Measurements from ENCODE around the gene APOD.

GRCh38 chr3:195597229-195597628 lies 13.5 kb upstream of the APOD start:
- TF ChIP-seq, protein P1, sequence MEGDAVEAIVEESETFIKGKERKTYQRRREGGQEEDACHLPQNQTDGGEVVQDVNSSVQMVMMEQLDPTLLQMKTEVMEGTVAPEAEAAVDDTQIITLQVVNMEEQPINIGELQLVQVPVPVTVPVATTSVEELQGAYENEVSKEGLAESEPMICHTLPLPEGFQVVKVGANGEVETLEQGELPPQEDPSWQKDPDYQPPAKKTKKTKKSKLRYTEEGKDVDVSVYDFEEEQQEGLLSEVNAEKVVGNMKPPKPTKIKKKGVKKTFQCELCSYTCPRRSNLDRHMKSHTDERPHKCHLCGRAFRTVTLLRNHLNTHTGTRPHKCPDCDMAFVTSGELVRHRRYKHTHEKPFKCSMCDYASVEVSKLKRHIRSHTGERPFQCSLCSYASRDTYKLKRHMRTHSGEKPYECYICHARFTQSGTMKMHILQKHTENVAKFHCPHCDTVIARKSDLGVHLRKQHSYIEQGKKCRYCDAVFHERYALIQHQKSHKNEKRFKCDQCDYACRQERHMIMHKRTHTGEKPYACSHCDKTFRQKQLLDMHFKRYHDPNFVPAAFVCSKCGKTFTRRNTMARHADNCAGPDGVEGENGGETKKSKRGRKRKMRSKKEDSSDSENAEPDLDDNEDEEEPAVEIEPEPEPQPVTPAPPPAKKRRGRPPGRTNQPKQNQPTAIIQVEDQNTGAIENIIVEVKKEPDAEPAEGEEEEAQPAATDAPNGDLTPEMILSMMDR (IDR thresholded peaks at IDR 0.05): no peak
- TF ChIP-seq POLR2A (IDR thresholded peaks at IDR 0.05): no peak

All from vagina (tissue), 2 donors.